Spleen (tissue), 7 donors: ENCODE measurements around the gene RAPGEF3.

Experiments used
- POLR2A ChIP-seq, 3 donors: fragments of 450-650 bp; IDR thresholded peaks; one replicate each; pipeline ENCODE4 v1.5.1; 2017; ENCODE audit warnings: antibody characterized with exemption in 3 of 3, mild to moderate bottlenecking in 1 of 3
- POLR2AphosphoS5 ChIP-seq, 3 donors: sonication (generic); formaldehyde crosslinking; IDR thresholded peaks; one replicate each; pipeline ENCODE4 v1.5.1; 2017; ENCODE audit warnings: antibody characterized with exemption in 3 of 3
- TF ChIP-seq, protein P1 (sequence below), 11 experiments: fragments of 200-600 bp in 7 of 11; fragments of 450-650 bp in 4 of 11; sonication (generic) in 4 of 11; IDR thresholded peaks in 8 of 11; conservative IDR thresholded peaks in 3 of 11; 1 replicate in 7 of 11; 2 replicates in 4 of 11; pipeline versions ENCODE4 v1.4.0 to v1.8.0; 2016 to 2021; ENCODE audit warnings: antibody characterized with exemption in 11 of 11, inconsistent platforms in 4 of 11, mild to moderate bottlenecking in 1 of 11
- donor health status: DM: no; HTN: no; CAD: no; lungs with moderate emphysema.
- donor health status: DM: no; HTN: no; CAD: no.
- donor health status: DM: no; HTN: no; CAD: no.

DNA sequence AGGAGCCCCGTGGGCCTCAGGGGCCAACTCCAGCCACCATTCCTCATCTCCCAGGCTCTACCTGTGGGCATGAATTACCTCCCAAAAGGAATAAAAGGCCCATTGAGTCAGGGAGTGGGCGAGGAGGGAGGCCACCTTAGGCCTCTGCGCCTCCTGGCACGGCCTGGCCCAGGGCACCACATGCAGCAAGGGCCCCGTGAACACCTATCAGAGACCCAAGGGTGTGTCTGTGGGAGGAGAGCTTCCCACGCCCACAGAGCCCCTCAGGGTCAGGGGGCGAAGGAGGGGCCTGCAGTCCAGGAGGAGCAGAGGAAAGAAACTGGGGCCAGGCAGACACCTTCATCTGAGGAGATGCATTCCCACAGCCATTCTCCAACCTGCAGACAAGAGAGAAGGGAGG is 12.2 kb downstream of the RAPGEF3 start:
- TF ChIP-seq, protein P1, sequence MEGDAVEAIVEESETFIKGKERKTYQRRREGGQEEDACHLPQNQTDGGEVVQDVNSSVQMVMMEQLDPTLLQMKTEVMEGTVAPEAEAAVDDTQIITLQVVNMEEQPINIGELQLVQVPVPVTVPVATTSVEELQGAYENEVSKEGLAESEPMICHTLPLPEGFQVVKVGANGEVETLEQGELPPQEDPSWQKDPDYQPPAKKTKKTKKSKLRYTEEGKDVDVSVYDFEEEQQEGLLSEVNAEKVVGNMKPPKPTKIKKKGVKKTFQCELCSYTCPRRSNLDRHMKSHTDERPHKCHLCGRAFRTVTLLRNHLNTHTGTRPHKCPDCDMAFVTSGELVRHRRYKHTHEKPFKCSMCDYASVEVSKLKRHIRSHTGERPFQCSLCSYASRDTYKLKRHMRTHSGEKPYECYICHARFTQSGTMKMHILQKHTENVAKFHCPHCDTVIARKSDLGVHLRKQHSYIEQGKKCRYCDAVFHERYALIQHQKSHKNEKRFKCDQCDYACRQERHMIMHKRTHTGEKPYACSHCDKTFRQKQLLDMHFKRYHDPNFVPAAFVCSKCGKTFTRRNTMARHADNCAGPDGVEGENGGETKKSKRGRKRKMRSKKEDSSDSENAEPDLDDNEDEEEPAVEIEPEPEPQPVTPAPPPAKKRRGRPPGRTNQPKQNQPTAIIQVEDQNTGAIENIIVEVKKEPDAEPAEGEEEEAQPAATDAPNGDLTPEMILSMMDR (IDR thresholded peaks at IDR 0.05 in 8 of 11, conservative IDR thresholded peaks at IDR 0.05 in 3 of 11): no peak
- TF ChIP-seq POLR2A (IDR thresholded peaks at IDR 0.05) (no peak), POLR2AphosphoS5 (IDR thresholded peaks at IDR 0.05) (no peak)
